NCI-H1092 (cell line): Measurements from ENCODE around the gene CDCA3.
"Not testable (repeated sequence)": the region's sequence is repeated elsewhere in the genome, so short reads cannot be mapped to it uniquely, and the experiment has no call there.

Experiments used
- DNase-seq: peaks from one replicate; lab custom pipeline; 2025; lab: John Stamatoyannopoulos, UW

The CDCA3 gene

GRCh38 chr12:6851153-6851920 lies at the start of gene CDCA3:
Gene CDCA3 (minus strand): TSS chr12:6851286. CDS start chr12:6850952, 334 bp downstream.
- peak; percentile 98 for DNase-seq

- no peak for DNase-seq
Observed at GRCh38 chr12:6899837-6900519, 48.9 kb upstream of the CDCA3 start.

GRCh38 chr12:6899427-6899826 lies 48.3 kb upstream of the CDCA3 start:
- no peak for DNase-seq

- no peak for DNase-seq
Observed at GRCh38 chr12:6896846-6897435, 45.9 kb upstream of the CDCA3 start.

- no peak for DNase-seq
Observed at GRCh38 chr12:6894321-6894720, 43.2 kb upstream of the CDCA3 start.

- DNase-seq, result not testable (repeated sequence)
Observed at GRCh38 chr12:6892683-6893082, 41.6 kb upstream of the CDCA3 start.

GRCh38 chr12:6891646-6892001 lies 40.5 kb upstream of the CDCA3 start:
- DNase-seq, result no peak

GRCh38 chr12:6890789-6891645 lies 39.9 kb upstream of the CDCA3 start:
- DNase-seq, result peak; percentile 94

- DNase-seq, result not testable (repeated sequence)
Observed at GRCh38 chr12:6889775-6890573, 38.9 kb upstream of the CDCA3 start.

GRCh38 chr12:6888794-6889193 lies 37.7 kb upstream of the CDCA3 start:
- DNase-seq, result not testable (repeated sequence)

GRCh38 chr12:6888360-6888759 lies 37.3 kb upstream of the CDCA3 start:
- no peak for DNase-seq

- DNase-seq, result no peak
Observed at GRCh38 chr12:6887460-6887859, 36.4 kb upstream of the CDCA3 start.

- DNase-seq, result not testable (repeated sequence)
Observed at GRCh38 chr12:6886206-6886999, 35.3 kb upstream of the CDCA3 start.

- no peak for DNase-seq
Observed at GRCh38 chr12:6884539-6884938, 33.5 kb upstream of the CDCA3 start.

- no peak for DNase-seq
Observed at GRCh38 chr12:6883683-6884082, 32.6 kb upstream of the CDCA3 start.

GRCh38 chr12:6883252-6883651 lies 32.2 kb upstream of the CDCA3 start:
- no peak for DNase-seq

GRCh38 chr12:6879824-6880223 lies 28.7 kb upstream of the CDCA3 start:
- not testable (repeated sequence) for DNase-seq

- not testable (repeated sequence) for DNase-seq
Observed at GRCh38 chr12:6874015-6874368, 22.9 kb upstream of the CDCA3 start.

GRCh38 chr12:6873094-6874014 lies 22.3 kb upstream of the CDCA3 start, which contains the start of gene SPSB2:
Gene SPSB2 (minus strand): TSS chr12:6873303. CDS start chr12:6872901, 402 bp downstream.
- peak; percentile 91 for DNase-seq
